ENCODE data around the gene SLC6A3.
A peak's percentile ranks its signal among the peaks of the same experiment; 100 is the strongest.

The SLC6A3 gene

GRCh38 chr5:1480806-1481205, 35.6 kb upstream of the SLC6A3 start:
- Histone ChIP-seq H3K27ac (replicated peaks) (peak overlapping the region; percentile 80), H3K27me3 (ENCODE audit: insufficient read depth, poor library complexity, severe bottlenecking) (no peaks in the 10 kb centered on the region), H3K4me3 (replicated peaks; ENCODE audit: insufficient read depth, low read length) (no peak overlapping the region)
- TF ChIP-seq REST (IDR thresholded peaks at IDR 0.05; ENCODE audit: insufficient replicate concordance, low read depth) (no peak), POLR2AphosphoS5 (IDR thresholded peaks at IDR 0.05; ENCODE audit: low read depth) (no peak), GABPA (IDR thresholded peaks at IDR 0.05; ENCODE audit: low read depth) (no peak), SPI1 (IDR thresholded peaks at IDR 0.05; ENCODE audit: borderline replicate concordance, low read depth) (no peak)
- TF ChIP-seq, protein P1, sequence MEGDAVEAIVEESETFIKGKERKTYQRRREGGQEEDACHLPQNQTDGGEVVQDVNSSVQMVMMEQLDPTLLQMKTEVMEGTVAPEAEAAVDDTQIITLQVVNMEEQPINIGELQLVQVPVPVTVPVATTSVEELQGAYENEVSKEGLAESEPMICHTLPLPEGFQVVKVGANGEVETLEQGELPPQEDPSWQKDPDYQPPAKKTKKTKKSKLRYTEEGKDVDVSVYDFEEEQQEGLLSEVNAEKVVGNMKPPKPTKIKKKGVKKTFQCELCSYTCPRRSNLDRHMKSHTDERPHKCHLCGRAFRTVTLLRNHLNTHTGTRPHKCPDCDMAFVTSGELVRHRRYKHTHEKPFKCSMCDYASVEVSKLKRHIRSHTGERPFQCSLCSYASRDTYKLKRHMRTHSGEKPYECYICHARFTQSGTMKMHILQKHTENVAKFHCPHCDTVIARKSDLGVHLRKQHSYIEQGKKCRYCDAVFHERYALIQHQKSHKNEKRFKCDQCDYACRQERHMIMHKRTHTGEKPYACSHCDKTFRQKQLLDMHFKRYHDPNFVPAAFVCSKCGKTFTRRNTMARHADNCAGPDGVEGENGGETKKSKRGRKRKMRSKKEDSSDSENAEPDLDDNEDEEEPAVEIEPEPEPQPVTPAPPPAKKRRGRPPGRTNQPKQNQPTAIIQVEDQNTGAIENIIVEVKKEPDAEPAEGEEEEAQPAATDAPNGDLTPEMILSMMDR (IDR thresholded peaks at IDR 0.05; ENCODE audit: insufficient read depth, low read length) = no peak
- DNase-seq (ENCODE audit: low read depth in 1 of 2, low spot score in 1 of 2) = no peak

DNA sequence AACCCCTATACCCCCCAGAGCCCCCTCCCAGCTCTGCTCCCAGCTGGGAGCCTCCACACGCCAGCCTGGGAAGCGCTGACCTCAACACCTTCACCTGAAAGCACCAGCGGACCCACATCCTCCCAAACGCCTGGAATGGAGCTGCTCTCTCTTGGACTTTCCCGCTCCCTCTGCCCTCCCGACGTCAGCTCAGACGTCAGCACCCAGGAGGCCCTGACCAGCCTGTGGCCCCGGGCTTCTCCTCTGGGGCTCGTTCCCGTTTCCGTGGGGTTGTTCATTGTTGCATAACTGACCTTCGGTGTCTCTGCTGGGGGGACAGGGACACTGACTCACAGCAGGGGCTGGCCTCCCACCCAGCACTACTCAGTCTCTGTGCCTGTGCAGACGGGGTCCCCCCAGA, 35.0 kb upstream of the SLC6A3 start:
- H3K27ac ChIP-seq (replicated peaks) = peak overlapping the region; percentile 80
- DNase-seq (ENCODE audit: low read depth in 1 of 2, low spot score in 1 of 2) = peak; percentile 65 to 83

GRCh38 chr5:1479581-1480188, 34.4 kb upstream of the SLC6A3 start:
- Histone ChIP-seq H3K27me3 (ENCODE audit: insufficient read depth, poor library complexity, severe bottlenecking) (no peaks in the 10 kb centered on the region), H3K27ac (replicated peaks) (peak overlapping the region; percentile 80), H3K4me3 (replicated peaks; ENCODE audit: insufficient read depth, low read length) (no peak overlapping the region)
- TF ChIP-seq, protein P1 (IDR thresholded peaks at IDR 0.05; ENCODE audit: insufficient read depth, low read length) = peak; percentile 41
- TF ChIP-seq GABPA (IDR thresholded peaks at IDR 0.05; ENCODE audit: low read depth) (no peak), SPI1 (IDR thresholded peaks at IDR 0.05; ENCODE audit: borderline replicate concordance, low read depth) (no peak), POLR2AphosphoS5 (IDR thresholded peaks at IDR 0.05; ENCODE audit: low read depth) (no peak), REST (IDR thresholded peaks at IDR 0.05; ENCODE audit: insufficient replicate concordance, low read depth) (no peak)
- peak; percentile 77 to 78 for DNase-seq (ENCODE audit: low read depth in 1 of 2, low spot score in 1 of 2)

More for the DNA sequence above, 35.0 kb upstream of the SLC6A3 start:
- H3K4me3 ChIP-seq (replicated peaks; ENCODE audit: insufficient read depth, low read length) = no peak overlapping the region
- TF ChIP-seq SPI1 (IDR thresholded peaks at IDR 0.05; ENCODE audit: borderline replicate concordance, low read depth) = peak; percentile 24; the same call in 1 of the 2 replicates
- no peak for TF ChIP-seq POLR2AphosphoS5 (IDR thresholded peaks at IDR 0.05; ENCODE audit: low read depth)
- H3K27me3 ChIP-seq (ENCODE audit: insufficient read depth, poor library complexity, severe bottlenecking) = no peaks in the 10 kb centered on the region

- DNase-seq (ENCODE audit: low read depth in 1 of 2, low spot score in 1 of 2) = no peak
- no peaks in the 10 kb centered on the region for H3K27me3 ChIP-seq (ENCODE audit: insufficient read depth, poor library complexity, severe bottlenecking)
- H3K27ac ChIP-seq (replicated peaks) = peak overlapping the region; percentile 37; the same call in 1 of the 2 replicates
- TF ChIP-seq SPI1 (IDR thresholded peaks at IDR 0.05; ENCODE audit: borderline replicate concordance, low read depth) (no peak), GABPA (IDR thresholded peaks at IDR 0.05; ENCODE audit: low read depth) (no peak), POLR2AphosphoS5 (IDR thresholded peaks at IDR 0.05; ENCODE audit: low read depth) (no peak), REST (IDR thresholded peaks at IDR 0.05; ENCODE audit: insufficient replicate concordance, low read depth) (no peak)
- TF ChIP-seq, protein P1 (IDR thresholded peaks at IDR 0.05; ENCODE audit: insufficient read depth, low read length) = no peak
- no peak overlapping the region for H3K4me3 ChIP-seq (replicated peaks; ENCODE audit: insufficient read depth, low read length)
Observed at GRCh38 chr5:1479066-1479465, 33.8 kb upstream of the SLC6A3 start.
